GM12892 (cell line): ENCODE results near the gene ARID3A.

ENCODE experiments used
- POLR2A ChIP-seq: IDR thresholded peaks from 2 replicates; pipeline ENCODE4 v1.6.1; 2011; ENCODE audit warnings: low read depth, low read length, control low read depth
- POLR2AphosphoS5 ChIP-seq: IDR thresholded peaks from 2 replicates; pipeline ENCODE4 v1.6.1; 2011; ENCODE audit warnings: low read depth, low read length, control low read depth
- TAF1 ChIP-seq: IDR thresholded peaks from 2 replicates; pipeline ENCODE4 v1.6.1; 2011; ENCODE audit warnings: low read depth, mild to moderate bottlenecking, control low read depth, low read length, borderline replicate concordance

DNA sequence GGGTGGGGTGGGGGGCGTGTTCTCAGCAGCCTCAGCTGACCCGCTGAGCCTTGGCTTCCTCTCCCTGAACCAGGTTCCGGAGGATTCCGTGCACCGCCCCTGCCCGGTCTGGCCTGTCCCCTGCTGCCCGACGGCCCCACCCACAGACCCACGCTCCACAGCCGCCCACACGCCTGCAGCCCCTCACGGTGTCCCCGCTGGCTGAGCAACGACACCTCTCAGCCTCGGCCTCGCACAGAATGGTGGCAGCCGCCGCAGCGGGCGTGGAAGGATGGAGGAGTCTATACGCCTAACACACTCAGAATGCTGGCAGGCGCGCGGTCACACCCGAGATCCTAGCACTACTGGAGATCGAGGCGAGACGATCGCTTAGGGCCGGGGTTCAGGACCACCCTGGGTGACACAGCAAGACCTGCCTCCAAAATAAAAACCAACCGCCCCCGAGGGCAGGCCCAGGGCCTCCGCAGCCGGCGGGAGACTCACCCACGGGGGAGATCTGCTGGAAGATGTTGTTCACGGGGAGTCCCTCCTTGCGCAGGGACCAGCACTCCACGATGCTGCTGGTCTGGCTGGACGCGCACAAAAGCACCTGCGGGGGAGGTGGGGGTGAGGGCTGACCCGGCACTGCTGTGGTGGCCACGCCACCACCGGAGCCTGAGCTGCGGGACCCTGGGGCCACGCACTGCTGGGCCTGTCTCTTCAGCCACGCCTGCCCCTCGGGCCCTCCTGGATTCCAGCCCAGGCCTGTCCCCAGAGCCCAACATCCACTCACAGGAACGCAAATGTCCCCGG lies 41.2 kb upstream of the ARID3A start:
- TF ChIP-seq POLR2A (no peak), POLR2AphosphoS5 (no peak), TAF1 (no peak)
